ENCODE data around the gene ST3GAL4.

The ST3GAL4 gene

DNA sequence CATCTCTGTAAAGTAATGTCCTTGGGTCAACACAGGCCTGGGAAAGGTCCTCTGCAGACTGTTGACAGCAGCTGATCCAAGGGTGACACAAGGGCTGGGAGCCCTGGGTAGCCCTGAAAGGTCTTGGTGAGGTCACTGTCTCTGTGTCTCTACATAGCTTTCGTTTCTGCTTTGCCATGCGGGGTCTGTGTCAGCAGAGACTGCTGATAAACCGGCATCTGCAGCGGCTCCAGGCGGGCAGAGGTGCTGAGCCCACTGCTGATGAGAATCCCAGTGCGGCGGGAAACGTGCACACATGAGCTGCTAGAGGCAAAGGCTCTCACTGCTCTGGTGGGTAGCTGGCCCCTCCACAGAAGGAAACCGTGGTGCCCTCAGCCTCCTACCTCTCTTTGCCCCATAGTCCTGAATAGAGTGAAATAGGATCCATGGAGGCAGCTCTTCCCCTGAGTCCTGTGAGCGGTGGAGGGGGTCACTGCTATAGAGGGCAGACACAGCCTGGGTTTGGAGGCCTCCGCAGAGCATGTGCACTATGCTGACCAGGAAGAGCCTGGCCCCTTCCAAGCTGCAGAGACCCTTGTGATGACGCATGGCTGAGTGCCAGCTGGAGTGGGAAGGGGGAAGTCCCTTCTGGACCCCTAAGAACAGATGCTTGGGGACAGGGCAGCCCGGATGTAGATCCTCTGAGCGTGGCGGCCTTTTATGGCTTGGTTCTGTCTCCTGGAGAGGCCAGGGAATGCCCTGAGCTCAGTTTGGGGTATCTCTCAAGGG is 17.8 kb upstream of the ST3GAL4 start:
- Histone ChIP-seq H3K4me3 (ENCODE audit: insufficient read depth, low read depth, low read length, poor library complexity, severe bottlenecking) (no peak overlapping the region), H3K27me3 (replicated peaks; ENCODE audit: control insufficient read depth, insufficient read depth, low read length, poor library complexity, severe bottlenecking) (no peaks in the 10 kb centered on the region), H3K4me1 (ENCODE audit: control insufficient read depth, insufficient read depth, low read length, poor library complexity, severe bottlenecking) (no peaks in the 10 kb centered on the region), H3K9me3 (ENCODE audit: control insufficient read depth, low read length) (no peaks in the 10 kb centered on the region), H3K36me3 (ENCODE audit: control insufficient read depth, insufficient read depth, low read length) (peaks cover 51% of the 10 kb centered on the region), H3K27ac (ENCODE audit: insufficient read depth, low read length, poor library complexity, severe bottlenecking) (no peak overlapping the region)
- DNase-seq, result no peak

- no peaks in the 10 kb centered on the region for H3K27me3 ChIP-seq (replicated peaks; ENCODE audit: control insufficient read depth, insufficient read depth, low read length, poor library complexity, severe bottlenecking)
- H3K4me1 ChIP-seq (ENCODE audit: control insufficient read depth, insufficient read depth, low read length, poor library complexity, severe bottlenecking), result no peaks in the 10 kb centered on the region
Measured at GRCh38 chr11:126338346-126339055, 17.0 kb upstream of the ST3GAL4 start.

GRCh38 chr11:126339073-126339862 is 16.2 kb upstream of the ST3GAL4 start:
- peaks cover 49% of the 10 kb centered on the region for H3K36me3 ChIP-seq (ENCODE audit: control insufficient read depth, insufficient read depth, low read length)
- no peak overlapping the region for H3K27ac ChIP-seq (ENCODE audit: insufficient read depth, low read length, poor library complexity, severe bottlenecking)
- no peak for DNase-seq

More at GRCh38 chr11:126338346-126339055, 17.0 kb upstream of the ST3GAL4 start:
- Histone ChIP-seq H3K4me3 (ENCODE audit: insufficient read depth, low read depth, low read length, poor library complexity, severe bottlenecking) (no peak overlapping the region), H3K9me3 (ENCODE audit: control insufficient read depth, low read length) (no peaks in the 10 kb centered on the region), H3K27ac (ENCODE audit: insufficient read depth, low read length, poor library complexity, severe bottlenecking) (no peak overlapping the region), H3K36me3 (ENCODE audit: control insufficient read depth, insufficient read depth, low read length) (peaks cover 47% of the 10 kb centered on the region)
- no peak for DNase-seq

DNA sequence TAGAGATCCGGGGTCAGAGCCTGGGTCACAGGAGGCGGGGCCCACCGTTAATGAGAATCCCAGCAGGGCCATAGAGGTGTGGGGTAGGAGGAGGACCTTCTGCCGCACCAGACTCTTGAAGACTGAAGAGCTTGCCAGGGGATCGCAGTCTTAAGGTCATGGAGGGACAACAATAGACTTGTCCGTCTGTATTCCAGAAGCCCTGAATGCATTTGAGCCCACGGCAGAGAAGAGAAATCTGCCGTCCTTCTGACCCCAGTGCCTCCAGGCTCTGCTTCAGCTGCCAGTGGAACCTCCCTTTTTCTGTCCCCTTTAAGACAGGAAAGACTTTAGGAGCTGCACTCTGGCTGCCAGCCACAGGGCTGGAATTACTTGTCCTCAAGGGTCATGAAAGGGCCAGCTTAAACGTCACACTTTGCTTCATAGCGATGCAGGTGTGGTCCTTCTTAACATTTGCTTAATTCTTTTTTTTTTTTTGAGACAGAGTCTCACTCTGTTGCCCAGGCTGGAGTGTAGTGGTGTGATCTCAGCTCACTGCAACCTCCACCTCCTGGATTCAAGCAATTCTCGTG is 15.5 kb upstream of the ST3GAL4 start:
- Histone ChIP-seq H3K4me1 (ENCODE audit: control insufficient read depth, insufficient read depth, low read length, poor library complexity, severe bottlenecking) (no peaks in the 10 kb centered on the region), H3K9me3 (ENCODE audit: control insufficient read depth, low read length) (no peaks in the 10 kb centered on the region), H3K27me3 (replicated peaks; ENCODE audit: control insufficient read depth, insufficient read depth, low read length, poor library complexity, severe bottlenecking) (no peaks in the 10 kb centered on the region), H3K36me3 (ENCODE audit: control insufficient read depth, insufficient read depth, low read length) (peaks cover 56% of the 10 kb centered on the region), H3K4me3 (ENCODE audit: insufficient read depth, low read depth, low read length, poor library complexity, severe bottlenecking) (no peak overlapping the region), H3K27ac (ENCODE audit: insufficient read depth, low read length, poor library complexity, severe bottlenecking) (no peak overlapping the region)
- no peak for DNase-seq

More at GRCh38 chr11:126339073-126339862, 16.2 kb upstream of the ST3GAL4 start:
- Histone ChIP-seq H3K4me1 (ENCODE audit: control insufficient read depth, insufficient read depth, low read length, poor library complexity, severe bottlenecking) (no peaks in the 10 kb centered on the region), H3K4me3 (ENCODE audit: insufficient read depth, low read depth, low read length, poor library complexity, severe bottlenecking) (no peak overlapping the region), H3K9me3 (ENCODE audit: control insufficient read depth, low read length) (no peaks in the 10 kb centered on the region), H3K27me3 (replicated peaks; ENCODE audit: control insufficient read depth, insufficient read depth, low read length, poor library complexity, severe bottlenecking) (no peaks in the 10 kb centered on the region)

GRCh38 chr11:126340960-126341606 is 14.4 kb upstream of the ST3GAL4 start:
- Histone ChIP-seq H3K4me3 (ENCODE audit: insufficient read depth, low read depth, low read length, poor library complexity, severe bottlenecking) (no peak overlapping the region), H3K27ac (ENCODE audit: insufficient read depth, low read length, poor library complexity, severe bottlenecking) (no peak overlapping the region), H3K9me3 (ENCODE audit: control insufficient read depth, low read length) (no peaks in the 10 kb centered on the region), H3K27me3 (replicated peaks; ENCODE audit: control insufficient read depth, insufficient read depth, low read length, poor library complexity, severe bottlenecking) (no peaks in the 10 kb centered on the region), H3K4me1 (ENCODE audit: control insufficient read depth, insufficient read depth, low read length, poor library complexity, severe bottlenecking) (no peaks in the 10 kb centered on the region), H3K36me3 (ENCODE audit: control insufficient read depth, insufficient read depth, low read length) (peaks cover 58% of the 10 kb centered on the region)
- DNase-seq, result no peak

DNA sequence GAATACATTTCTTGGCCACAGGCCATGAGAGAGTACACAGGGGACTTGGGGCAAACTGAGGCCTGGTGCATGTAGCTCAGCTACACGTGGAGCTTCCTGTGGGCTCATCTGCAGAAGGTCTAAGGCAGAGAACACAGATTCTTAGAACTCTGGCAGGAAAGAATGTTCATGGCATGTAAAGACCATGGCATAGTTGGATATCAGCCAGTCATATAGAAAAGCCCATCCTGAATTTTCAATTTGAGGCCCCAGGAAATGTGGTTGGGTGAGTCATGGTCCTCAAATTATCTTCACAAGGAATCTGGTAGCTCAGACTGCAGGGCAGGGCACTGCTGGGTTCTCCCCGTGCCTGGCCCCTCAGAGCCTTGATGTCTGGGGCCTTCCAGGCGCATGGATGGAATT is 13.7 kb upstream of the ST3GAL4 start:
- Histone ChIP-seq H3K4me3 (ENCODE audit: insufficient read depth, low read depth, low read length, poor library complexity, severe bottlenecking) (no peak overlapping the region), H3K9me3 (ENCODE audit: control insufficient read depth, low read length) (no peaks in the 10 kb centered on the region), H3K27me3 (replicated peaks; ENCODE audit: control insufficient read depth, insufficient read depth, low read length, poor library complexity, severe bottlenecking) (no peaks in the 10 kb centered on the region), H3K36me3 (ENCODE audit: control insufficient read depth, insufficient read depth, low read length) (peaks cover 58% of the 10 kb centered on the region), H3K4me1 (ENCODE audit: control insufficient read depth, insufficient read depth, low read length, poor library complexity, severe bottlenecking) (no peaks in the 10 kb centered on the region), H3K27ac (ENCODE audit: insufficient read depth, low read length, poor library complexity, severe bottlenecking) (no peak overlapping the region)
- no peak for DNase-seq

DNA sequence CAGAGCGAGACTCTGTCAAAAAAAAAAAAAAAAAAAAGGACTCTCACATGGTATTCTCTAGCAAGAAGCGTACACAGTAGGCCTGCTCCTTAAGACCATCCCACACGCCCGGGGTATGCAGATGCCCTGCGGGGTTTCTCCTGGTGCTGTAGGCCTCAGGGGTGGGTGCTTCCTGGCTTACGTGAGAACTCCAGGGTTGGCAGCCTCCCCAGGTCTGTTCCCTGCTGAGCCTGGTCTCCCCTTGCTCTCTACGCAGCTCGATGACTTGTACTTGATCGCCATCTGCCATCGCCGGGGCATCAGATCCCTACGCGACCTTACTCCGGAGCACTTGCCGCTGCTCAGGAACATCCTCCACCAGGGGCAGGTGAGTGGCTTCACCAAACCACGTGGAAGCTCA is 12.4 kb upstream of the ST3GAL4 start:
- Histone ChIP-seq H3K4me1 (ENCODE audit: control insufficient read depth, insufficient read depth, low read length, poor library complexity, severe bottlenecking) (no peaks in the 10 kb centered on the region), H3K36me3 (ENCODE audit: control insufficient read depth, insufficient read depth, low read length) (peaks cover 49% of the 10 kb centered on the region), H3K9me3 (ENCODE audit: control insufficient read depth, low read length) (no peaks in the 10 kb centered on the region), H3K27ac (ENCODE audit: insufficient read depth, low read length, poor library complexity, severe bottlenecking) (no peak overlapping the region), H3K27me3 (replicated peaks; ENCODE audit: control insufficient read depth, insufficient read depth, low read length, poor library complexity, severe bottlenecking) (no peaks in the 10 kb centered on the region), H3K4me3 (ENCODE audit: insufficient read depth, low read depth, low read length, poor library complexity, severe bottlenecking) (no peak overlapping the region)
- DNase-seq, result no peak

DNA sequence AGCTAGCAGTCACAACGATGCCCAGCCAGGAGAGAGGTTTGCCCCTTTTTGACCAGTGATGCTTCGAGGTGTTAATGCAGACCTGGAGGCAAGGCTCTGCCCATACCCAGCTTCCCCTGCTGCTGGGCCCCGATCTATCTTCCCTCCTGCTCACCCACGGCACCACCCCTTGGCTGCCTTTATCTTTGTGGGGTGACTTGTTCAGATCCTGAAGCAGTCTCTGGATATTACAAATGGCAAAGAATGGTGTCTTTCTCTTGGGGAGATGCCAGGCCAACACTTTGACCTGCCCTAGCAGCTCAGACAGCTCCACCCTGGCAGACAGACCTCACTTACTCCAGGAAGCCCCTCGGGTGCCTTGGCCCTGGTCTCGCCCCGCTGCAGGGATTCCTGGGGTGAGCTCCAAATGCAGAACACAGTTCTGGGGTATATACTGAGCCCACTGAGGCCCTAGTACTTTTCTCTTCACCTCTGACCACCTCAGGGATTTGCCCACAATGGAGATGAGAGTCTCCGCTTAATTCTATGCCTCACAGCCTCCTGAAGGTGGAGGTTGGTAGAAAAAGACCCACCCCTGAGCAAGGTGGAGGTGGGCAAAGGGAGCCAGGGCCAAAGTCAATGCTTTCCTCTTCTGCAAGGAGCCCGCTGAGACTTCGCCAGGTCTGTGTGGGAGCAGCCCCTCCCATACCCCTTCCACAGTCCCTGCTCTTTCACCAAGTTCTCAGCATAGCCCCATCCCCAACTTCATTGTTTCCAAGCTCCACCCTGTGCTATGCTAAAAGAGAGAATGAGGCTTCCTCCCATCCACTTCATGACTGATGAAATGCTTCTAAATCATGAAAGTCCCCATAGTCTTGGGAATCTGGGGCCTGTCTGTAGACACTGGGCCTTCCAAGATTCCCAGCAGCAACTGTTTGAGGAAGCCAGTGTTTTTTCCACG is 11.1 kb upstream of the ST3GAL4 start:
- H3K27me3 ChIP-seq (replicated peaks; ENCODE audit: control insufficient read depth, insufficient read depth, low read length, poor library complexity, severe bottlenecking), result no peaks in the 10 kb centered on the region
- no peaks in the 10 kb centered on the region for H3K4me1 ChIP-seq (ENCODE audit: control insufficient read depth, insufficient read depth, low read length, poor library complexity, severe bottlenecking)
- no peak overlapping the region for H3K27ac ChIP-seq (ENCODE audit: insufficient read depth, low read length, poor library complexity, severe bottlenecking)

DNA sequence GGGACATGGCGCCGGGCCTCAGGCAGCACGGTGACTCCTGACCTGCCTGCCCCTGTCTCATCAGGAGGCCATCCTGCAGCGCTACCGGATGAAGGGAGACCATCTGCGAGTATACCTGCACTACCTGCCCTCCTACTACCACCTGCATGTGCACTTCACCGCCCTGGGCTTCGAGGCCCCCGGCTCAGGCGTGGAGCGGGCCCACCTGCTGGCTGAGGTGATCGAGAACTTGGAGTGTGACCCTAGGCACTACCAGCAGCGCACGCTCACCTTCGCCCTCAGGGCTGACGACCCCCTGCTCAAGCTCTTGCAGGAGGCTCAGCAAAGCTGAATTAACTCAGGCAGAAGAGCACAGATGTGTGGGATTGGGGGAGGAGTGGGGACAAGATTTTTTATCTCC is 10.2 kb upstream of the ST3GAL4 start:
- Histone ChIP-seq H3K27ac (ENCODE audit: insufficient read depth, low read length, poor library complexity, severe bottlenecking) (no peak overlapping the region), H3K4me1 (ENCODE audit: control insufficient read depth, insufficient read depth, low read length, poor library complexity, severe bottlenecking) (no peaks in the 10 kb centered on the region), H3K9me3 (ENCODE audit: control insufficient read depth, low read length) (no peaks in the 10 kb centered on the region), H3K36me3 (ENCODE audit: control insufficient read depth, insufficient read depth, low read length) (peaks cover 28% of the 10 kb centered on the region), H3K4me3 (ENCODE audit: insufficient read depth, low read depth, low read length, poor library complexity, severe bottlenecking) (no peak overlapping the region), H3K27me3 (replicated peaks; ENCODE audit: control insufficient read depth, insufficient read depth, low read length, poor library complexity, severe bottlenecking) (no peaks in the 10 kb centered on the region)
- no peak for DNase-seq

More for the DNA sequence above, 11.1 kb upstream of the ST3GAL4 start:
- Histone ChIP-seq H3K36me3 (ENCODE audit: control insufficient read depth, insufficient read depth, low read length) (peaks cover 35% of the 10 kb centered on the region), H3K9me3 (ENCODE audit: control insufficient read depth, low read length) (no peaks in the 10 kb centered on the region), H3K4me3 (ENCODE audit: insufficient read depth, low read depth, low read length, poor library complexity, severe bottlenecking) (no peak overlapping the region)
- DNase-seq, result no peak
